ENCODE results near the gene NAALADL2. TPM values are rescaled to one million over a fixed set of nuclear protein-coding genes. Genes with fewer than 3 reads are reported as not detected.

The NAALADL2 gene
- total and polyA plus RNA-seq, 2 of the 13 experiments (the other 11 are each of a cell fraction or from before 2014, with no cell fraction given) = 0.08 TPM; not detected in 1

DNA sequence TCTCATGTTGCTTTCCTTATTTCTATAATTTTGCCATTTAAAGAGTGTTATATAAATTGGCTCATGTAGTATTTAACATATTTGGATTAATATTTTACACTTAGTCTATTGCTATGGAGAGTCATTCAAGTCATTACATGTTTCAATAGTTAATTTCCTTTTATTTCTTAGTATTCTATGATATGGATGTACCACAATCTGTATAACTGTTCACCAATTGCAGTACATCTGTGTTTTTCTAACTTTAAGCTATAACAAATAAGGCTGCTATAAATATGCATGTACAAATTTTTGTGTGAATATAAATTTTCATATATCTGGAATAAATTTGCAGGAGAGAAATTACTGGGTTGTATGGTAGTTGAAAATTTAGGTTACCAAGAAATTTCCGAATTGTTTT lies 993.4 kb downstream of the NAALADL2 start:
- Histone ChIP-seq H3K9me3 (ENCODE audit: low read length) (peaks cover 52% of the 10 kb centered on the region), H3K9ac (ENCODE audit: insufficient read depth, low read depth, low read length) (no peak overlapping the region), H3K4me1 (ENCODE audit: insufficient read depth, low read length) (no peaks in the 10 kb centered on the region), H3K4me2 (ENCODE audit: low read depth, low read length) (no peak overlapping the region), H3K4me3 (replicated peaks in 1 of 3; ENCODE audit: insufficient read depth in 1 of 3, low read depth in 2 of 3, low read length in 3 of 3) (no peak overlapping the region), H4K20me1 (ENCODE audit: insufficient read depth, low read length) (no peaks in the 10 kb centered on the region), H3K27ac (ENCODE audit: extremely low read length, insufficient read depth, low read length) (no peak overlapping the region), H3K27me3 (ENCODE audit: control insufficient read depth in 1 of 2, insufficient read depth in 2 of 2, low read length in 2 of 2) (no peaks in the 10 kb centered on the region), H2AFZ (ENCODE audit: low read length) (no peak overlapping the region), H3K79me2 (ENCODE audit: insufficient read depth, low read length) (no peaks in the 10 kb centered on the region), H3K36me3 (replicated peaks in 1 of 2; ENCODE audit: control insufficient read depth in 1 of 2, insufficient read depth in 2 of 2, low read length in 2 of 2) (no peaks in the 10 kb centered on the region)
- no peak for ATAC-seq
- BruUV-seq (replicated peaks) = no TSS peak
- ChIA-PET CTCF (ENCODE audit: low intra/inter-chr PET ratio, low total read pairs) (no interaction called here), POLR2A (no interaction called here)
- WGBS (ENCODE audit: low lambda C conversion rate) = 6% methylated on average over 1 of the region's 1 CpG
- no peak for FAIRE-seq
- intact Hi-C loops (cut with micrococcal nuclease; ENCODE audit: unreplicated experiment) (no loop called here), in situ Hi-C loops (cut with HindIII; ENCODE audit: extremely low pct_ligation_motif_present, low pct_unique_long_range_greater_than_20kb) (no loop called here)
- TF ChIP-seq BCL6 (CRISPR knock-in tag; IDR thresholded peaks at IDR 0.05) = no peak
- DNase-seq (ENCODE audit: low spot score) = no peak

GRCh38 chr3:175857666-175858270 lies 998.6 kb downstream of the NAALADL2 start:
- peaks cover 52% of the 10 kb centered on the region for H3K9me3 ChIP-seq (ENCODE audit: low read length)
- no peak overlapping the region for H3K4me2 ChIP-seq (ENCODE audit: low read depth, low read length)
- H3K36me3 ChIP-seq (replicated peaks in 1 of 2; ENCODE audit: control insufficient read depth in 1 of 2, insufficient read depth in 2 of 2, low read length in 2 of 2) = no peaks in the 10 kb centered on the region
- H3K27ac ChIP-seq (ENCODE audit: extremely low read length, insufficient read depth, low read length) = no peak overlapping the region
- intact Hi-C loops (cut with micrococcal nuclease; ENCODE audit: unreplicated experiment) (no loop called here), in situ Hi-C loops (cut with HindIII; ENCODE audit: extremely low pct_ligation_motif_present, low pct_unique_long_range_greater_than_20kb) (no loop called here)
- H4K20me1 ChIP-seq (ENCODE audit: insufficient read depth, low read length) = no peaks in the 10 kb centered on the region
- H3K79me2 ChIP-seq (ENCODE audit: insufficient read depth, low read length) = no peaks in the 10 kb centered on the region
- H3K27me3 ChIP-seq (ENCODE audit: control insufficient read depth in 1 of 2, insufficient read depth in 2 of 2, low read length in 2 of 2) = no peaks in the 10 kb centered on the region
- FAIRE-seq (no peak), DNase-seq (ENCODE audit: low spot score) (no peak), ATAC-seq (no peak)
- WGBS (ENCODE audit: low lambda C conversion rate) = 47% methylated on average over 2 of the region's 2 CpGs
- TF ChIP-seq, protein P1, sequence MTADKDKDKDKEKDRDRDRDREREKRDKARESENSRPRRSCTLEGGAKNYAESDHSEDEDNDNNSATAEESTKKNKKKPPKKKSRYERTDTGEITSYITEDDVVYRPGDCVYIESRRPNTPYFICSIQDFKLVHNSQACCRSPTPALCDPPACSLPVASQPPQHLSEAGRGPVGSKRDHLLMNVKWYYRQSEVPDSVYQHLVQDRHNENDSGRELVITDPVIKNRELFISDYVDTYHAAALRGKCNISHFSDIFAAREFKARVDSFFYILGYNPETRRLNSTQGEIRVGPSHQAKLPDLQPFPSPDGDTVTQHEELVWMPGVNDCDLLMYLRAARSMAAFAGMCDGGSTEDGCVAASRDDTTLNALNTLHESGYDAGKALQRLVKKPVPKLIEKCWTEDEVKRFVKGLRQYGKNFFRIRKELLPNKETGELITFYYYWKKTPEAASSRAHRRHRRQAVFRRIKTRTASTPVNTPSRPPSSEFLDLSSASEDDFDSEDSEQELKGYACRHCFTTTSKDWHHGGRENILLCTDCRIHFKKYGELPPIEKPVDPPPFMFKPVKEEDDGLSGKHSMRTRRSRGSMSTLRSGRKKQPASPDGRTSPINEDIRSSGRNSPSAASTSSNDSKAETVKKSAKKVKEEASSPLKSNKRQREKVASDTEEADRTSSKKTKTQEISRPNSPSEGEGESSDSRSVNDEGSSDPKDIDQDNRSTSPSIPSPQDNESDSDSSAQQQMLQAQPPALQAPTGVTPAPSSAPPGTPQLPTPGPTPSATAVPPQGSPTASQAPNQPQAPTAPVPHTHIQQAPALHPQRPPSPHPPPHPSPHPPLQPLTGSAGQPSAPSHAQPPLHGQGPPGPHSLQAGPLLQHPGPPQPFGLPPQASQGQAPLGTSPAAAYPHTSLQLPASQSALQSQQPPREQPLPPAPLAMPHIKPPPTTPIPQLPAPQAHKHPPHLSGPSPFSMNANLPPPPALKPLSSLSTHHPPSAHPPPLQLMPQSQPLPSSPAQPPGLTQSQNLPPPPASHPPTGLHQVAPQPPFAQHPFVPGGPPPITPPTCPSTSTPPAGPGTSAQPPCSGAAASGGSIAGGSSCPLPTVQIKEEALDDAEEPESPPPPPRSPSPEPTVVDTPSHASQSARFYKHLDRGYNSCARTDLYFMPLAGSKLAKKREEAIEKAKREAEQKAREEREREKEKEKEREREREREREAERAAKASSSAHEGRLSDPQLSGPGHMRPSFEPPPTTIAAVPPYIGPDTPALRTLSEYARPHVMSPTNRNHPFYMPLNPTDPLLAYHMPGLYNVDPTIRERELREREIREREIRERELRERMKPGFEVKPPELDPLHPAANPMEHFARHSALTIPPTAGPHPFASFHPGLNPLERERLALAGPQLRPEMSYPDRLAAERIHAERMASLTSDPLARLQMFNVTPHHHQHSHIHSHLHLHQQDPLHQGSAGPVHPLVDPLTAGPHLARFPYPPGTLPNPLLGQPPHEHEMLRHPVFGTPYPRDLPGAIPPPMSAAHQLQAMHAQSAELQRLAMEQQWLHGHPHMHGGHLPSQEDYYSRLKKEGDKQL (CRISPR knock-in tag; IDR thresholded peaks at IDR 0.05; ENCODE audit: low read depth) = no peak
- TF ChIP-seq TOPORS (CRISPR knock-in tag; IDR thresholded peaks at IDR 0.05) (no peak), DMAP1 (CRISPR knock-in tag; IDR thresholded peaks at IDR 0.05) (no peak), ZNF451 (CRISPR knock-in tag; IDR thresholded peaks at IDR 0.05) (no peak), TAF15 (IDR thresholded peaks at IDR 0.05; ENCODE audit: low read depth, low read length, poor library complexity, severe bottlenecking) (no peak)
- TF ChIP-seq, protein P2, sequence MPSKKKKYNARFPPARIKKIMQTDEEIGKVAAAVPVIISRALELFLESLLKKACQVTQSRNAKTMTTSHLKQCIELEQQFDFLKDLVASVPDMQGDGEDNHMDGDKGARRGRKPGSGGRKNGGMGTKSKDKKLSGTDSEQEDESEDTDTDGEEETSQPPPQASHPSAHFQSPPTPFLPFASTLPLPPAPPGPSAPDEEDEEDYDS (CRISPR knock-in tag; IDR thresholded peaks at IDR 0.05) = no peak
- ChIA-PET CTCF (ENCODE audit: low intra/inter-chr PET ratio, low total read pairs) (no interaction called here), POLR2A (no interaction called here)
- H3K9ac ChIP-seq (ENCODE audit: insufficient read depth, low read depth, low read length) = no peak overlapping the region
- no peaks in the 10 kb centered on the region for H3K4me1 ChIP-seq (ENCODE audit: insufficient read depth, low read length)
- H2AFZ ChIP-seq (ENCODE audit: low read length) = no peak overlapping the region
- H3K4me3 ChIP-seq (replicated peaks in 1 of 3; ENCODE audit: insufficient read depth in 1 of 3, low read depth in 2 of 3, low read length in 3 of 3) = no peak overlapping the region
- no TSS peak for BruUV-seq (replicated peaks)
